SK-N-SH (cell line): ENCODE measurements around the gene FAM53C. TPM values are rescaled to one million over a fixed set of nuclear protein-coding genes. Genes with fewer than 3 reads are reported as not detected.

Source experiments
- CTCF ChIA-PET: fragments of 300-600, 350-600 bp; formaldehyde crosslinking; extraction: SDS; loops from one replicate; lab custom pipeline; 2021; lab: Yijun Ruan, JAX
- POLR2A ChIA-PET: fragments of 350-600 bp; sonication (Branson Sonifier 250); formaldehyde crosslinking; extraction: SDS; loops from one replicate; lab custom pipeline; 2020; ENCODE audit warnings: antibody characterized with exemption, inconsistent platforms; lab: Yijun Ruan, JAX
- DNase-seq: peaks from one replicate; pipeline ENCODE4 v3.0.0; 2012
- H2AFZ ChIP-seq: fragments of 200-600 bp; sonication (generic); 2 replicates; pipeline ENCODE4 v1.8.1; 2016; ENCODE audit warnings: antibody characterized with exemption, mild to moderate bottlenecking, low read depth
- H3F3A ChIP-seq: fragments of 200-600 bp; sonication (generic); replicated peaks from 2 replicates; pipeline ENCODE3; 2016; ENCODE audit warnings: antibody characterized with exemption, mild to moderate bottlenecking; ENCODE audit not compliant: insufficient read depth
- H3K27ac ChIP-seq, 2 experiments: fragments of 200-500 bp in 1 of 2; fragments of 200-600 bp in 1 of 2; sonication (Bioruptor generic) in 1 of 2; sonication (generic), shearing (Covaris generic) in 1 of 2; 2 replicates each; pipeline versions ENCODE4 v1.5.1 to v1.6.1; 2014 to 2016; ENCODE audit warnings: low read depth in 2 of 2, inconsistent platforms in 1 of 2, low read length in 1 of 2, mild to moderate bottlenecking in 1 of 2, mixed read lengths in 1 of 2
- H3K27me3 ChIP-seq: fragments of 200-600 bp; sonication (generic), shearing (Covaris generic); 2 replicates; pipeline ENCODE4 v1.6.1; 2016; ENCODE audit warnings: mixed run types; ENCODE audit not compliant: insufficient read depth
- H3K36me3 ChIP-seq, 2 experiments: fragments of 200-500 bp in 1 of 2; fragments of 200-600 bp in 1 of 2; sonication (Bioruptor generic) in 1 of 2; sonication (generic) in 1 of 2; replicated peaks in 1 of 2; 2 replicates each; pipeline versions ENCODE3 to v1.5.1; 2014 to 2016; ENCODE audit warnings: low read length in 1 of 2, mild to moderate bottlenecking in 1 of 2; ENCODE audit not compliant: insufficient read depth in 2 of 2, control insufficient read depth in 1 of 2
- H3K4me1 ChIP-seq, 2 experiments: fragments of 200-500 bp in 1 of 2; fragments of 200-600 bp in 1 of 2; sonication (Bioruptor generic) in 1 of 2; sonication (generic), shearing (Covaris generic) in 1 of 2; 2 replicates each; pipeline versions ENCODE4 v1.5.1 to v1.6.1; 2014 to 2016; ENCODE audit warnings: low read depth in 1 of 2, low read length in 1 of 2, mixed run types in 1 of 2; ENCODE audit not compliant: insufficient read depth in 2 of 2, control insufficient read depth in 1 of 2
- H3K4me2 ChIP-seq: fragments of 200-600 bp; sonication (generic), shearing (Covaris generic); 2 replicates; pipeline ENCODE4 v1.6.1; 2017; ENCODE audit warnings: mixed run types
- H3K4me3 ChIP-seq, 2 experiments: fragments of 200-500 bp in 1 of 2; fragments of 200-600 bp in 1 of 2; sonication (Bioruptor generic) in 1 of 2; sonication (generic), shearing (Covaris generic) in 1 of 2; 2 replicates each; pipeline versions ENCODE4 v1.5.1 to v1.8.1; 2014 to 2016; ENCODE audit warnings: low read depth in 2 of 2, inconsistent platforms in 1 of 2, low read length in 1 of 2, mild to moderate bottlenecking in 1 of 2, mixed read lengths in 1 of 2, moderate library complexity in 1 of 2
- H3K79me2 ChIP-seq: fragments of 200-600 bp; sonication (generic); 2 replicates; pipeline ENCODE4 v1.8.1; 2017; ENCODE audit warnings: mild to moderate bottlenecking; ENCODE audit not compliant: insufficient read depth
- H3K9ac ChIP-seq: fragments of 200-600 bp; sonication (generic); 2 replicates; pipeline ENCODE4 v1.6.1; 2017; ENCODE audit warnings: mixed run types
- H3K9me2 ChIP-seq: fragments of 200-600 bp; sonication (generic); 2 replicates; pipeline ENCODE4 v1.6.1; 2017; ENCODE audit warnings: mixed run types
- H3K9me3 ChIP-seq: fragments of 200-600 bp; sonication (generic); 2 replicates; pipeline ENCODE4 v1.6.1; 2017; ENCODE audit warnings: mixed run types, mild to moderate bottlenecking, moderate library complexity
- H4K20me1 ChIP-seq: fragments of 200-600 bp; sonication (generic); 2 replicates; pipeline ENCODE4 v1.6.1; 2017; ENCODE audit warnings: mild to moderate bottlenecking, mixed run types; ENCODE audit not compliant: insufficient read depth
- CTCF ChIP-seq: fragments of 200-600 bp; sonication (generic); IDR thresholded peaks from 2 replicates; pipeline ENCODE4 v1.6.1; 2017; ENCODE audit warnings: antibody characterized with exemption, mild to moderate bottlenecking, moderate library complexity
- ELF1 ChIP-seq: IDR thresholded peaks from 2 replicates; pipeline ENCODE4 v1.4.0; 2012
- EP300 ChIP-seq, 2 experiments: IDR thresholded peaks; 2 replicates each; pipeline versions ENCODE4 v1.4.0 to v1.6.1; 2012; ENCODE audit warnings: borderline replicate concordance in 1 of 2, low read depth in 1 of 2, low read length in 1 of 2
- EZH2phosphoT487 ChIP-seq: fragments of 200-600 bp; sonication (generic); IDR thresholded peaks from 2 replicates; pipeline ENCODE4 v1.6.1; 2017; ENCODE audit warnings: low read depth, mixed run types, mild to moderate bottlenecking, antibody characterized with exemption, moderate library complexity, borderline replicate concordance
- FOXJ3 ChIP-seq: sonication (generic); formaldehyde crosslinking; IDR thresholded peaks from 2 replicates; pipeline ENCODE4 v1.5.1; 2020; ENCODE audit warnings: mild to moderate bottlenecking, missing genetic modification reagents
- IRF3 ChIP-seq: fragments of 150-350 bp; IDR thresholded peaks from 2 replicates; pipeline ENCODE4 v1.6.1; 2016; ENCODE audit warnings: mild to moderate bottlenecking, low read depth, low read length
- JUND ChIP-seq: IDR thresholded peaks from 2 replicates; pipeline ENCODE4 v1.4.0; 2012
- MAX ChIP-seq: IDR thresholded peaks from 2 replicates; pipeline ENCODE4 v1.4.0; 2012; ENCODE audit warnings: low read depth
- MEF2A ChIP-seq: IDR thresholded peaks from 2 replicates; pipeline ENCODE4 v1.4.0; 2012; ENCODE audit warnings: low read depth, borderline replicate concordance
- RAD21 ChIP-seq: IDR thresholded peaks from 2 replicates; pipeline ENCODE4 v1.6.1; 2012; ENCODE audit warnings: mild to moderate bottlenecking, low read length
- REST ChIP-seq: IDR thresholded peaks from 2 replicates; pipeline ENCODE4 v1.6.1; 2012; ENCODE audit warnings: mild to moderate bottlenecking, low read depth, low read length, moderate library complexity
- RXRA ChIP-seq: IDR thresholded peaks from 2 replicates; pipeline ENCODE4 v1.4.0; 2012; ENCODE audit warnings: low read depth, mild to moderate bottlenecking, borderline replicate concordance
- TAF1 ChIP-seq: IDR thresholded peaks from 2 replicates; pipeline ENCODE4 v1.6.1; 2012; ENCODE audit warnings: low read depth, mild to moderate bottlenecking, low read length, moderate library complexity, borderline replicate concordance
- WGBS: methylation state at CpG from one replicate; pipeline ENCODE4 v1.1.6; 2017; ENCODE audit warnings: low lambda C conversion rate; 5-methylcytosine and 5-hydroxymethylcytosine counted together
- polyA plus RNA-seq, 3 experiments: library from polyadenylated mRNA; depleted of rRNA; stranded (reverse); fragments of >200 nt; gene quantifications; 2 replicates each; pipeline ENCODE4 v1.2.3, GENCODE V29; 2012

Gene FAM53C
- polyA plus RNA-seq, 1 of the 3 experiments (the other 2 are of a cell fraction): 14.5 TPM

GRCh38 chr5:138349852-138350562, 11.9 kb downstream of the FAM53C start:
- no peaks in the 10 kb centered on the region for H3K9me2 ChIP-seq
- H3K9ac ChIP-seq: no peak overlapping the region
- no peak overlapping the region for H2AFZ ChIP-seq
- H3K27ac ChIP-seq: peak overlapping the region in 1 of 2 experiments; percentile 59; a peak in 2 of 4 replicates
- peaks cover 19% of the 10 kb centered on the region for H4K20me1 ChIP-seq
- TF ChIP-seq EZH2phosphoT487 (no peak), TAF1 (no peak), CTCF (no peak), ELF1 (no peak), IRF3 (no peak), REST (no peak), JUND (no peak), EP300 (IDR thresholded peaks at IDR 0.05; ENCODE audit: borderline replicate concordance in 1 of 2, low read depth in 1 of 2, low read length in 1 of 2) (no peak), MEF2A (no peak), RXRA (no peak), FOXJ3 (no peak), RAD21 (no peak), MAX (no peak)
- POLR2A ChIA-PET: no interaction called here
- 92% methylated on average over 1 of the region's 1 CpG for WGBS
- H3K4me1 ChIP-seq: peaks cover 7 to 9% of the 10 kb centered on the region in 2 experiments; a peak in 3 of 4 replicates
- no peaks in the 10 kb centered on the region for H3K27me3 ChIP-seq
- no peak for DNase-seq
- H3F3A ChIP-seq: peaks cover 46% of the 10 kb centered on the region
- peaks cover 30 to 44% of the 10 kb centered on the region in 2 experiments for H3K36me3 ChIP-seq
- peaks cover 21% of the 10 kb centered on the region for H3K79me2 ChIP-seq
- CTCF ChIA-PET: interaction anchor here (8.9 kb wide), 1 partner anchor 13 kb away, joined by 239 read pairs; the partner anchor contains the start of genes CDC25C and FAM53C
- H3K4me3 ChIP-seq: no peak overlapping the region
- 0 out of 2 replicates have a peak overlapping the region, but pooled peaks have one; percentile 4 for H3K4me2 ChIP-seq
- H3K9me3 ChIP-seq: no peaks in the 10 kb centered on the region
